Caco-2 (cell line): ENCODE data around the gene SSBP2. TPM values are rescaled to one million over a fixed set of nuclear protein-coding genes. Genes with fewer than 3 reads are reported as not detected.

Experiments
- BruUV-seq: library from RNA; stranded (reverse); fragments of 400-500 nt; replicated peaks from 2 replicates; lab custom pipeline; 2021; lab: Mats Ljungman, UMichigan
- CTCF ChIA-PET: fragments of 300-600 bp; sonication (Branson Sonifier 250); formaldehyde crosslinking; loops from one replicate; lab custom pipeline; 2022; ENCODE audit warnings: antibody characterized with exemption; lab: Charles Lee
- POLR2A ChIA-PET: fragments of 300-600 bp; sonication (Branson Sonifier 250); formaldehyde crosslinking; loops from one replicate; lab custom pipeline; 2022; ENCODE audit warnings: antibody characterized with exemption; lab: Charles Lee
- DNase-seq, 2 experiments: peaks; one replicate each; pipeline versions ENCODE4 v3.0.0 to v3.0.0-alpha.2; 2020 to 2022
- H3K27me3 ChIP-seq: replicated peaks from 2 replicates; pipeline ENCODE4 v1.6.0; 2011; ENCODE audit warnings: low read length; ENCODE audit not compliant: control insufficient read depth, insufficient read depth
- H3K36me3 ChIP-seq: 2 replicates; pipeline ENCODE4 v1.5.1; 2011; ENCODE audit warnings: low read length; ENCODE audit not compliant: control insufficient read depth, insufficient read depth
- H3K4me1 ChIP-seq: fragments of 250-450 bp; sonication (Bioruptor Pico); 2 replicates; pipeline ENCODE4 v1.5.1; 2020; ENCODE audit warnings: mild to moderate bottlenecking
- H3K4me3 ChIP-seq: 2 replicates; pipeline ENCODE4 v1.5.1; 2011; ENCODE audit warnings: low read depth, mild to moderate bottlenecking, control low read depth, low read length
- H3K9me3 ChIP-seq: fragments of 250-450 bp; sonication (Bioruptor Pico); 2 replicates; pipeline ENCODE4 v1.5.1; 2020; ENCODE audit warnings: mild to moderate bottlenecking, moderate library complexity
- H3K27ac Mint-ChIP-seq: one replicate; pipeline ENCODE4 v1.8.0; 2022; ENCODE audit warnings: mixed read lengths; ENCODE audit not compliant: unreplicated experiment
- H3K27me3 Mint-ChIP-seq: one replicate; pipeline ENCODE4 v1.8.0; 2022; ENCODE audit warnings: mixed read lengths; ENCODE audit not compliant: insufficient read depth, unreplicated experiment
- H3K36me3 Mint-ChIP-seq: one replicate; pipeline ENCODE4 v1.8.0; 2022; ENCODE audit warnings: mild to moderate bottlenecking, mixed read lengths; ENCODE audit not compliant: insufficient read depth, unreplicated experiment
- H3K4me1 Mint-ChIP-seq: one replicate; pipeline ENCODE4 v1.8.0; 2022; ENCODE audit warnings: low read depth, mixed read lengths; ENCODE audit not compliant: unreplicated experiment
- H3K4me3 Mint-ChIP-seq: one replicate; pipeline ENCODE4 v1.8.0; 2022; ENCODE audit warnings: mild to moderate bottlenecking, moderate library complexity, mixed read lengths; ENCODE audit not compliant: unreplicated experiment
- H3K9me3 Mint-ChIP-seq: one replicate; pipeline ENCODE4 v1.8.0; 2022; ENCODE audit warnings: mixed read lengths; ENCODE audit not compliant: unreplicated experiment
- CTCF ChIP-seq, 2 experiments: fragments of 200-600 bp in 1 of 2; IDR thresholded peaks; 1 replicate in 1 of 2; 2 replicates in 1 of 2; pipeline versions ENCODE4 v1.5.1 to v1.8.0; 2011 to 2022; ENCODE audit warnings: antibody characterized with exemption in 1 of 2, control low read depth in 1 of 2, inconsistent platforms in 1 of 2, low read depth in 1 of 2, low read length in 1 of 2, mild to moderate bottlenecking in 1 of 2, moderate library complexity in 1 of 2; ENCODE audit not compliant: insufficient read depth in 1 of 2, severe bottlenecking in 1 of 2, unreplicated experiment in 1 of 2
- intact Hi-C: fragments of 100-400 bp; cut with micrococcal nuclease; formaldehyde crosslinking; loops from one replicate; pipeline ENCODE4 v1.10.0; 2022; ENCODE audit not compliant: unreplicated experiment
- total RNA-seq: library from RNA; stranded (reverse); gene quantifications from 2 replicates; pipeline ENCODE4 v1.2.3, GENCODE V29; 2022

Gene SSBP2
- total RNA-seq, 1 experiment from 2014 or later = 2.5 TPM

- no peak overlapping the region for H3K4me3 Mint-ChIP-seq
- intact Hi-C loops = no loop called here
Observed at GRCh38 chr5:81553567-81554212, 197.2 kb downstream of the SSBP2 start.

GRCh38 chr5:81552852-81553566, 197.9 kb downstream of the SSBP2 start:
- Histone ChIP-seq H3K9me3 (no peaks in the 10 kb centered on the region), H3K36me3 (no peaks in the 10 kb centered on the region), H3K27me3 (no peaks in the 10 kb centered on the region), H3K4me3 (no peak overlapping the region), H3K4me1 (no peaks in the 10 kb centered on the region)
- H3K4me3 Mint-ChIP-seq = no peak overlapping the region
- TF ChIP-seq CTCF (IDR thresholded peaks at IDR 0.05; ENCODE audit: insufficient read depth in 1 of 2, low read depth in 1 of 2, low read length in 1 of 2, severe bottlenecking in 1 of 2, unreplicated experiment in 1 of 2) = no peak
- H3K4me1 Mint-ChIP-seq = no peaks in the 10 kb centered on the region
- no peak overlapping the region for H3K27ac Mint-ChIP-seq
- BruUV-seq = no TSS peak
- no peaks in the 10 kb centered on the region for H3K9me3 Mint-ChIP-seq
- no peaks in the 10 kb centered on the region for H3K36me3 Mint-ChIP-seq
- intact Hi-C loops = no loop called here
- peaks cover 7% of the 10 kb centered on the region for H3K27me3 Mint-ChIP-seq
- DNase-seq = no peak
- POLR2A ChIA-PET = no interaction called here
- CTCF ChIA-PET = no interaction called here

More at GRCh38 chr5:81553567-81554212, 197.2 kb downstream of the SSBP2 start:
- H3K27me3 Mint-ChIP-seq = peaks cover 9% of the 10 kb centered on the region
- CTCF ChIA-PET = no interaction called here
- H3K36me3 Mint-ChIP-seq = no peaks in the 10 kb centered on the region
- H3K27ac Mint-ChIP-seq = no peak overlapping the region
- no peak for DNase-seq
- Histone ChIP-seq H3K27me3 (no peaks in the 10 kb centered on the region), H3K4me1 (no peaks in the 10 kb centered on the region), H3K36me3 (no peaks in the 10 kb centered on the region), H3K4me3 (no peak overlapping the region), H3K9me3 (no peaks in the 10 kb centered on the region)
- no TSS peak for BruUV-seq
- no peaks in the 10 kb centered on the region for H3K9me3 Mint-ChIP-seq
- no peaks in the 10 kb centered on the region for H3K4me1 Mint-ChIP-seq
- POLR2A ChIA-PET = no interaction called here
- TF ChIP-seq CTCF (IDR thresholded peaks at IDR 0.05; ENCODE audit: insufficient read depth in 1 of 2, low read depth in 1 of 2, low read length in 1 of 2, severe bottlenecking in 1 of 2, unreplicated experiment in 1 of 2) = no peak

DNA sequence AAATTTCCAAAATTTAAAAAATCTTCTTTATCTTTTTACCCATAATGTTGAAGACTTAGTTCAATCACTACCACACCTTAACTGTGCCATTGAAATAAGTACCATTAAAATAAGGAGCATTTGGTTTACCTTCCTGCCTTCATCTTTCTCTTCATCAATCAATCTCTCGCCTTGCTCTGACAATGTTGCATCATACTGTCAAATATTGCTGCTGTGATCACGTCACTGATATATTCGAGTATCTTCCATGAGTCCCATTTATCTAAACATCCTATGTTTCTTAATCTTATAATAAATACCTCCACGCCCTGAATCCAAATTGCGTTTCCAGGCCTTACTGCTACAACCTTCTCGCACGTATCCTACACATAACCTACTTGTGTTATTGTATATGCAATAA, 201.8 kb downstream of the SSBP2 start:
- no peaks in the 10 kb centered on the region for H3K9me3 Mint-ChIP-seq
- H3K36me3 Mint-ChIP-seq = no peaks in the 10 kb centered on the region
- ChIA-PET CTCF (no interaction called here), POLR2A (no interaction called here)
- no peaks in the 10 kb centered on the region for H3K9me3 ChIP-seq
- H3K27me3 ChIP-seq = no peaks in the 10 kb centered on the region
- H3K27ac Mint-ChIP-seq = no peak overlapping the region
- peaks cover 3% of the 10 kb centered on the region for H3K27me3 Mint-ChIP-seq
- H3K4me1 ChIP-seq = peaks cover 7% of the 10 kb centered on the region; the same call in 1 of the 2 replicates
- no peak for TF ChIP-seq CTCF (IDR thresholded peaks at IDR 0.05; ENCODE audit: insufficient read depth in 1 of 2, low read depth in 1 of 2, low read length in 1 of 2, severe bottlenecking in 1 of 2, unreplicated experiment in 1 of 2)
- intact Hi-C loops = no loop called here
- H3K4me1 Mint-ChIP-seq = peaks cover 6% of the 10 kb centered on the region
- H3K36me3 ChIP-seq = no peaks in the 10 kb centered on the region
- no peak for DNase-seq
- H3K4me3 Mint-ChIP-seq = no peak overlapping the region
- BruUV-seq = no TSS peak
- no peak overlapping the region for H3K4me3 ChIP-seq
